Measurements from ENCODE around the gene CALD1. TPM values are rescaled to one million over a fixed set of nuclear protein-coding genes. Genes with fewer than 3 reads are reported as not detected.

Gene CALD1
- total RNA-seq, 1 experiment from 2014 or later, result 22.1 TPM

DNA sequence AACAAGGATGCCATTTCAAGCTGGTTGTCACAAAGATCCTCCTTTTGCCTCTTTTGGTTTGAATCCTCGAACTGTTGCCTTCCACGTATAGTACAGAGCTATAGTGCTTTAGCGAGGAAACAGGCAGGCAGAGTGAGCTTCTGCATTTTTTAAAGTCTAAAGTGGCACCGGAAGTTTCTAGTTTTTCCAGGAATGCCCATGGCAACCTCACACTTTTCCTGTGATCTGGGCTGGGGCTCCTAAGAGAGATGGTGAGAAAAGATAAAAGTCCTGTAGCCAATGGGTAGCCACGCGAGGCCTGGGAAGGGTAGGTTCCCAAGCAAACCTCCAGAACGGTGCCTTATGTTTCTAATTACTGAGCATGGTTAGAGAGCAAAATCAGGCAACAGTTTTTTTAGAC, 76.7 kb downstream of the CALD1 start:
- TF ChIP-seq EZH2phosphoT487 (IDR thresholded peaks at IDR 0.05; ENCODE audit: borderline replicate concordance, low read length), result no peak
- no peak for TF ChIP-seq EZH2 (IDR thresholded peaks at IDR 0.05; ENCODE audit: low read length, unreplicated experiment)
- TF ChIP-seq, protein P1, sequence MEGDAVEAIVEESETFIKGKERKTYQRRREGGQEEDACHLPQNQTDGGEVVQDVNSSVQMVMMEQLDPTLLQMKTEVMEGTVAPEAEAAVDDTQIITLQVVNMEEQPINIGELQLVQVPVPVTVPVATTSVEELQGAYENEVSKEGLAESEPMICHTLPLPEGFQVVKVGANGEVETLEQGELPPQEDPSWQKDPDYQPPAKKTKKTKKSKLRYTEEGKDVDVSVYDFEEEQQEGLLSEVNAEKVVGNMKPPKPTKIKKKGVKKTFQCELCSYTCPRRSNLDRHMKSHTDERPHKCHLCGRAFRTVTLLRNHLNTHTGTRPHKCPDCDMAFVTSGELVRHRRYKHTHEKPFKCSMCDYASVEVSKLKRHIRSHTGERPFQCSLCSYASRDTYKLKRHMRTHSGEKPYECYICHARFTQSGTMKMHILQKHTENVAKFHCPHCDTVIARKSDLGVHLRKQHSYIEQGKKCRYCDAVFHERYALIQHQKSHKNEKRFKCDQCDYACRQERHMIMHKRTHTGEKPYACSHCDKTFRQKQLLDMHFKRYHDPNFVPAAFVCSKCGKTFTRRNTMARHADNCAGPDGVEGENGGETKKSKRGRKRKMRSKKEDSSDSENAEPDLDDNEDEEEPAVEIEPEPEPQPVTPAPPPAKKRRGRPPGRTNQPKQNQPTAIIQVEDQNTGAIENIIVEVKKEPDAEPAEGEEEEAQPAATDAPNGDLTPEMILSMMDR (conservative IDR thresholded peaks at IDR 0.05; ENCODE audit: low read depth, low read length), result no peak
- Histone ChIP-seq H3K9me2 (replicated peaks; ENCODE audit: low read length) (no peaks in the 10 kb centered on the region), H3K4me3 (ENCODE audit: low read length) (no peak overlapping the region), H3F3A (ENCODE audit: low read length, unreplicated experiment) (no peaks in the 10 kb centered on the region), H3K4me1 (ENCODE audit: insufficient read depth, low read length) (peaks cover 6% of the 10 kb centered on the region; the same call in 1 of the 2 replicates), H3K4me2 (ENCODE audit: low read length) (no peak overlapping the region), H2AFZ (ENCODE audit: low read length) (no peak overlapping the region), H3K36me3 (ENCODE audit: low read depth, low read length) (no peaks in the 10 kb centered on the region), H4K20me1 (ENCODE audit: low read length) (no peaks in the 10 kb centered on the region), H3K9me3 (ENCODE audit: low read length) (no peaks in the 10 kb centered on the region), H3K79me2 (ENCODE audit: low read length) (no peaks in the 10 kb centered on the region), H3K9ac (ENCODE audit: low read length) (no peak overlapping the region), H3K27ac (ENCODE audit: low read length) (no peak overlapping the region), H3K27me3 (ENCODE audit: low read length) (no peaks in the 10 kb centered on the region)
- CTCF ChIA-PET, result no interaction called here
- ATAC-seq (no peak), DNase-seq (no peak)
- intact Hi-C loops (cut with micrococcal nuclease), result no loop called here
- POLR2A ChIA-PET (ENCODE audit: unreplicated experiment), result no interaction called here
- no TSS peak for BruUV-seq (replicated peaks)

DNA sequence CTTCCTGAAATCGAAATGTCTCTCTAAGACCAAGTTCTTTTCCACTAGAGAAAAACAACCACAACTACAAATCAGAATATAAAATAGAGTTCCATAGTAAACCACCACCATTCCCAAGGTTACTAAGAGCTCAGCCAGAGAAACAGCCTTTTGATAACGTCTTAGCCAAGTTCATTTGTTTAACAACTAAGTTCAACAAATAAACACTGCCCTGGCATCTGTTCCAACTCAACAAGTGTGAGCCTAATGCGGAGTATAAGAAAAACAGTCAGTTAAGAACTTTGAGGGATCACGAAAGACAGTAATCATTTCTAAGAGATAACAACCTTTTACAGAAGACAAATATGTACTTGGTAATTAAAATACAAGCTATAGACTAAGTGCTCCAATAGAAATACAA, 77.3 kb downstream of the CALD1 start:
- Histone ChIP-seq H3K9me2 (replicated peaks; ENCODE audit: low read length) (no peaks in the 10 kb centered on the region), H3F3A (ENCODE audit: low read length, unreplicated experiment) (no peaks in the 10 kb centered on the region), H3K4me2 (ENCODE audit: low read length) (no peak overlapping the region), H3K4me3 (ENCODE audit: low read length) (no peak overlapping the region), H4K20me1 (ENCODE audit: low read length) (no peaks in the 10 kb centered on the region), H3K9me3 (ENCODE audit: low read length) (no peaks in the 10 kb centered on the region), H3K27me3 (ENCODE audit: low read length) (no peaks in the 10 kb centered on the region), H3K36me3 (ENCODE audit: low read depth, low read length) (no peaks in the 10 kb centered on the region), H3K9ac (ENCODE audit: low read length) (no peak overlapping the region), H3K27ac (ENCODE audit: low read length) (no peak overlapping the region), H3K4me1 (ENCODE audit: insufficient read depth, low read length) (0 out of 2 replicates have a peak, but pooled peaks cover under 1% of the 10 kb centered on the region), H2AFZ (ENCODE audit: low read length) (no peak overlapping the region), H3K79me2 (ENCODE audit: low read length) (no peaks in the 10 kb centered on the region)
- POLR2A ChIA-PET (ENCODE audit: unreplicated experiment), result no interaction called here
- ATAC-seq (no peak), DNase-seq (no peak)
- no peak for TF ChIP-seq EZH2phosphoT487 (IDR thresholded peaks at IDR 0.05; ENCODE audit: borderline replicate concordance, low read length)
- no peak for TF ChIP-seq EZH2 (IDR thresholded peaks at IDR 0.05; ENCODE audit: low read length, unreplicated experiment)
- TF ChIP-seq, protein P1 (conservative IDR thresholded peaks at IDR 0.05; ENCODE audit: low read depth, low read length), result no peak
- intact Hi-C loops (cut with micrococcal nuclease), result no loop called here
- no TSS peak for BruUV-seq (replicated peaks)
- CTCF ChIA-PET, result no interaction called here

DNA sequence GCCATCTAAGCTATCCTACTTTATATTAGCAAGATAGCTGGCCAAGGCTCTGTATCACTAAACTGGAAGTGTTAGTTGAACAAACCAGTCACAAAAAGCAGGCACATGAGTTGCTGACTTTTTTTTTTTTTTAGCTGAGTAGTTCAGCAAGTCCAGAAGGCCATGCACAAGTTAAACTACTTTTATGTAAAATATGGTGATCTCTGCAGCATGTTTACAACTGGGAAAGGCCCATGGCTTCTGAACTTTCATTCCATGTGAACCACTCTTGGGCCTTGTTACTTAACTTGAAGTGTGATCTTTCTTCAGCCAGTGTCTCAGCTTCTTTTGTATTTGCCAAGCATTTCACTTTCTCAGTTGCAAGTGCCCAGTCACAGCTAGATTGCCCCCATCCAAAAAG, 78.5 kb downstream of the CALD1 start:
- POLR2A ChIA-PET (ENCODE audit: unreplicated experiment), result no interaction called here
- H3K4me3 ChIP-seq (ENCODE audit: low read length), result no peak overlapping the region
- no peaks in the 10 kb centered on the region for H3K79me2 ChIP-seq (ENCODE audit: low read length)
- H3K4me2 ChIP-seq (ENCODE audit: low read length), result no peak overlapping the region
- H3K9me3 ChIP-seq (ENCODE audit: low read length), result no peaks in the 10 kb centered on the region
- H3K9me2 ChIP-seq (replicated peaks; ENCODE audit: low read length), result no peaks in the 10 kb centered on the region
- ATAC-seq (no peak), DNase-seq (no peak)
- no peaks in the 10 kb centered on the region for H3F3A ChIP-seq (ENCODE audit: low read length, unreplicated experiment)
- CTCF ChIA-PET, result no interaction called here
- H3K4me1 ChIP-seq (ENCODE audit: insufficient read depth, low read length), result no peaks in the 10 kb centered on the region
- H4K20me1 ChIP-seq (ENCODE audit: low read length), result no peaks in the 10 kb centered on the region
- H2AFZ ChIP-seq (ENCODE audit: low read length), result no peak overlapping the region
- no peaks in the 10 kb centered on the region for H3K27me3 ChIP-seq (ENCODE audit: low read length)
- no peak overlapping the region for H3K27ac ChIP-seq (ENCODE audit: low read length)
- H3K36me3 ChIP-seq (ENCODE audit: low read depth, low read length), result no peaks in the 10 kb centered on the region
- TF ChIP-seq EZH2 (IDR thresholded peaks at IDR 0.05; ENCODE audit: low read length, unreplicated experiment), result no peak
- no peak for TF ChIP-seq EZH2phosphoT487 (IDR thresholded peaks at IDR 0.05; ENCODE audit: borderline replicate concordance, low read length)
- no peak overlapping the region for H3K9ac ChIP-seq (ENCODE audit: low read length)
- BruUV-seq (replicated peaks), result no TSS peak
- intact Hi-C loops (cut with micrococcal nuclease), result no loop called here

All from PC-3 (cell line).